HUES6 (cell line): ENCODE results near the gene GANAB.
"Not testable (repeated sequence)": the region's sequence is repeated elsewhere in the genome, so short reads cannot be mapped to it uniquely, and the experiment has no call there.

ENCODE experiments used
- H3K27ac ChIP-seq: 2 replicates; pipeline ENCODE4 v1.7.0; 2013; ENCODE audit warnings: low read depth, mild to moderate bottlenecking, low read length, inconsistent platforms
- H3K27me3 ChIP-seq: 2 replicates; pipeline ENCODE4 v1.6.1; 2013; ENCODE audit warnings: low read length; ENCODE audit not compliant: control insufficient read depth, insufficient read depth
- H3K36me3 ChIP-seq: 2 replicates; pipeline ENCODE4 v1.6.1; 2013; ENCODE audit warnings: low read length; ENCODE audit not compliant: control insufficient read depth, insufficient read depth
- H3K4me1 ChIP-seq: 2 replicates; pipeline ENCODE4 v1.6.1; 2013; ENCODE audit warnings: low read length; ENCODE audit not compliant: control insufficient read depth, insufficient read depth
- H3K4me3 ChIP-seq: 2 replicates; pipeline ENCODE4 v1.5.1; 2013; ENCODE audit warnings: low read depth, low read length
- H3K9ac ChIP-seq: one replicate; pipeline ENCODE4 v1.6.1; 2013; ENCODE audit warnings: mild to moderate bottlenecking, low read length
- H3K9me3 ChIP-seq: 2 replicates; pipeline ENCODE4 v1.6.1; 2013; ENCODE audit warnings: low read depth, low read length; ENCODE audit not compliant: control insufficient read depth, insufficient read depth

The GANAB gene

GRCh38 chr11:62645946-62646824 is at the start of gene GANAB:
TSS of gene GANAB (minus strand) at chr11:62646613. CDS start at chr11:62646599, 14 bp downstream.
- Histone ChIP-seq H3K36me3 (peaks cover 49% of the 10 kb centered on the region), H3K9ac (peak within 1 kb of the TSS; percentile 99), H3K9me3 (no peaks in the 10 kb centered on the region), H3K4me1 (peaks cover 10% of the 10 kb centered on the region), H3K4me3 (peak within 1 kb of the TSS; percentile 96), H3K27me3 (no peaks in the 10 kb centered on the region), H3K27ac (peak within 1 kb of the TSS; percentile 99)

- no peak overlapping the region for H3K4me3 ChIP-seq
Observed at GRCh38 chr11:62694455-62695167, 48.2 kb upstream of the GANAB start.

GRCh38 chr11:62693624-62694023 is 47.2 kb upstream of the GANAB start:
- H3K27me3 ChIP-seq, H3K9me3 ChIP-seq, H3K4me3 ChIP-seq, H3K4me1 ChIP-seq, H3K27ac ChIP-seq, H3K9ac ChIP-seq: not testable (repeated sequence)
- H3K36me3 ChIP-seq: peaks cover 50% of the 10 kb centered on the region

More at GRCh38 chr11:62694455-62695167, 48.2 kb upstream of the GANAB start:
- peaks cover 49% of the 10 kb centered on the region for H3K36me3 ChIP-seq
- no peak overlapping the region for H3K27ac ChIP-seq
- H3K4me1 ChIP-seq: peaks cover 4% of the 10 kb centered on the region; the same call in 1 of the 2 replicates
- H3K27me3 ChIP-seq: no peaks in the 10 kb centered on the region
- H3K9ac ChIP-seq: no peak overlapping the region
- H3K9me3 ChIP-seq: no peaks in the 10 kb centered on the region

- H3K27ac ChIP-seq: no peak within 1 kb of the TSS
- no peak within 1 kb of the TSS for H3K9ac ChIP-seq
- no peaks in the 10 kb centered on the region for H3K9me3 ChIP-seq
- H3K4me3 ChIP-seq: no peak within 1 kb of the TSS
- H3K4me1 ChIP-seq: peaks cover 8% of the 10 kb centered on the region; the same call in 1 of the 2 replicates
- peaks cover 47% of the 10 kb centered on the region for H3K36me3 ChIP-seq
- H3K27me3 ChIP-seq: no peaks in the 10 kb centered on the region
Observed at GRCh38 chr11:62689421-62690183, 43.2 kb upstream of the GANAB start, which contains the start of gene LRRN4CL. TSS of gene LRRN4CL (minus strand) at chr11:62689530. CDS start at chr11:62688508, 1,022 bp downstream.

GRCh38 chr11:62688491-62688890 is 42.1 kb upstream of the GANAB start:
- Histone ChIP-seq H3K9me3 (no peaks in the 10 kb centered on the region), H3K36me3 (peaks cover 38% of the 10 kb centered on the region), H3K27me3 (no peaks in the 10 kb centered on the region), H3K4me1 (peaks cover 8% of the 10 kb centered on the region; the same call in 1 of the 2 replicates), H3K9ac (no peak overlapping the region), H3K27ac (no peak overlapping the region), H3K4me3 (no peak overlapping the region)

GRCh38 chr11:62687508-62688396 is 41.3 kb upstream of the GANAB start:
- Histone ChIP-seq H3K36me3 (peaks cover 30% of the 10 kb centered on the region), H3K4me1 (peaks cover 8% of the 10 kb centered on the region; the same call in 1 of the 2 replicates), H3K27me3 (no peaks in the 10 kb centered on the region), H3K4me3 (peak overlapping the region; percentile 14; the same call in 1 of the 2 replicates), H3K9ac (no peak overlapping the region), H3K27ac (no peak overlapping the region), H3K9me3 (no peaks in the 10 kb centered on the region)

GRCh38 chr11:62682518-62682917 is 36.1 kb upstream of the GANAB start:
- 0 out of 2 replicates have a peak, but pooled peaks cover 4% of the 10 kb centered on the region for H3K4me1 ChIP-seq
- no peak overlapping the region for H3K27ac ChIP-seq
- H3K4me3 ChIP-seq: no peak overlapping the region
- no peaks in the 10 kb centered on the region for H3K9me3 ChIP-seq
- H3K27me3 ChIP-seq: no peaks in the 10 kb centered on the region
- H3K9ac ChIP-seq: no peak overlapping the region
- peaks cover 4% of the 10 kb centered on the region for H3K36me3 ChIP-seq

GRCh38 chr11:62680825-62681240 is 34.4 kb upstream of the GANAB start:
- Histone ChIP-seq H3K4me3 (no peak overlapping the region), H3K27ac (no peak overlapping the region), H3K9ac (no peak overlapping the region), H3K4me1 (0 out of 2 replicates have a peak, but pooled peaks cover 4% of the 10 kb centered on the region), H3K27me3 (no peaks in the 10 kb centered on the region), H3K9me3 (no peaks in the 10 kb centered on the region), H3K36me3 (peaks cover 19% of the 10 kb centered on the region)

GRCh38 chr11:62678770-62679696 is 32.6 kb upstream of the GANAB start, which contains the start of gene UBXN1:
TSS of gene UBXN1 (minus strand) at chr11:62679073. CDS start at chr11:62678923, 150 bp downstream.
- H3K4me1 ChIP-seq: 0 out of 2 replicates have a peak, but pooled peaks cover 4% of the 10 kb centered on the region
- H3K27ac ChIP-seq: peak within 1 kb of the TSS; percentile 83; the same call in 1 of the 2 replicates
- no peaks in the 10 kb centered on the region for H3K27me3 ChIP-seq
- peak within 1 kb of the TSS; percentile 94 for H3K9ac ChIP-seq
- peak within 1 kb of the TSS; percentile 94 for H3K4me3 ChIP-seq
- peaks cover 21% of the 10 kb centered on the region for H3K36me3 ChIP-seq
- no peaks in the 10 kb centered on the region for H3K9me3 ChIP-seq
